GM19351 (cell line): ENCODE measurements around the gene GREB1.

Experiments
- ATAC-seq: cut with Tn5 transposase; IDR thresholded peaks from one replicate; pipeline ENCODE4 v1.9.1; 2021; ENCODE audit warnings: mild to moderate bottlenecking, moderate library complexity; ENCODE audit not compliant: unreplicated experiment

GREB1 gene

DNA sequence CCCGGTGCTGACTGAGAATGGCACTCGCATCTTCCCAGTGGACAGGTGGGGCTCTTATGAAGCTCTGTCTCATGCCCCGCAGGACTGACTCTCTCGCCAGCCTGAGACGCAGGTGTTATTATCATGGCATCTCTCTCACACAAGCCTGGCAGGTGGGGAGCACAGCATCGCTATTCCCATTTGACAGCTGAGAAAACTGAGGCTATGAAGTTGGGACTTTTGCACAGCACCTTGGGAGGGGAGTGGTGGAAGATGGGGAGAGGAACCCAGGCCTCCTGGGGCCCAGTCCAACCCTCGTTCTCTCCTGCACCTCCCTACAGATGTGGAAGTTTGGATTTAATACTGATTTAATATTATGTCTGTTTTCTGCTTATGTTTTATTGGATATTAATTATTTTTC, 145.2 kb downstream of the GREB1 start:
- ATAC-seq = no peak

DNA sequence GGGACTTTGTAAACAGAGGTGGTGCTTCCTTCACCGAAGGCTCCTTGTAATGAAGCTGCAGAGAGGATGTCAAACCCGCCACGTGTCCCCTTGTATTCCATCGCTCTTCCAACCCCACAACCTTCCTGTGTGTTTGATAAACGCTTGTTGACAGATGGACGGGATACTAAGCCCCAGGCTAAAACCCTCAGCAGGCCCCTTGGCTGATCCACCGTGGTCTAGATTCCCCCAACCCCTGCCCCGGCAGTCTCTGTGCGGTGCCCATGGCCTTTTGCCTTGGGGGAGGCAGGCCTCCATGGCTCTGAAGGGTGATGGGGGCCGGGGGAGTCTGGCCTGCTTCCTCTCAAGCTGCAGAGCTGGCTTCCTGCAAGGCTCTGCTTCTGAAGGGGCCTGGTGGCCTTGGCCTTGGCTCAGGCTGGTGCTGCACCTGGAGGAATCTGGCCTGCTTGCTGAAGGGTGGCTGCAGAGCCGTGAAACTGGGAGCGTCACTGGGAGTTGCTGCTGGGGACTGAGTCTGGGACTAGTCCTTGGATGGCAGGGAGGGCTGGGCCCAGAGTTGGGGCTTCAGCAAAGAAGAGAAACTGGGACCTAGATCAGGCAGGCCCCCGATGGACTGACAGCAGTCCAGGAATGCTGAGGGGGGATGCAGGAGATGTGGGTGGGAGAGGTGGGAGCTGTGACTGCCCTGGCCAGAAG, 145.8 kb downstream of the GREB1 start:
- ATAC-seq = no peak

DNA sequence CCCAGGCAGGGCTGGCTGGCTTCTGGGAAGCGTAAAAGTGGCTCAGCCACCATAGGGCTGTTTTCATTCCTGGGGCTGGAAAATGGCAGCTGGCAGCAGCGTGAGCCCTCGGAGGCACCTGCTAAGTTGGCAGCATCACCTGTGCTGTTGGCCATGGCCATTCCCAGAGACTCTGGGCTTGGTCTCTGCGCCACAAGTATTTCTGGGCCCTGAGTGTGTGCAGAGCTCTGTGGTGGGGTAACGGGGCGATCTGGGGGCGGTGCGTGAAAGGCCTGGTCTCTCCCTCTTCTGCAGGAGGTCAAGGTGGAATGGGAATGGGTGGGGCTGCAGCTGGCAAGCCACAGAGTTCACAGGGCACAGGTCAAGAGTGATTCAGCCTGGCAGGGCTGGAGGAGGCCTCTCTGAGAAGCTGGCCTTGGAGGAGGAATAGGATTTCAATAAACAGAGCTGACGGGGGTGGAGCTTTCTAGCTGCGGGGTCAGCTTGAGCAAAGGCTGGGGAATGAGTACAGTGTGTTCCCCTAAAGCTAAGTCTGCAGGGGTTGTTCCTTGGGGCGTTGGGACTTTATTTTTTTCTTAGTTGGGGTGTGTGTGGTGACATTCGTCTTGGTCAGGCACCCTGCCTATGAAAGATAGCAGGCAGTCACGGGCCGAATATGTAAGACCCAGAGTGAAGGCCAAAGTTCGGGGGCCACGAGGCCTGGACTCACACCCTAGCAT, 146.5 kb downstream of the GREB1 start:
- no peak for ATAC-seq

DNA sequence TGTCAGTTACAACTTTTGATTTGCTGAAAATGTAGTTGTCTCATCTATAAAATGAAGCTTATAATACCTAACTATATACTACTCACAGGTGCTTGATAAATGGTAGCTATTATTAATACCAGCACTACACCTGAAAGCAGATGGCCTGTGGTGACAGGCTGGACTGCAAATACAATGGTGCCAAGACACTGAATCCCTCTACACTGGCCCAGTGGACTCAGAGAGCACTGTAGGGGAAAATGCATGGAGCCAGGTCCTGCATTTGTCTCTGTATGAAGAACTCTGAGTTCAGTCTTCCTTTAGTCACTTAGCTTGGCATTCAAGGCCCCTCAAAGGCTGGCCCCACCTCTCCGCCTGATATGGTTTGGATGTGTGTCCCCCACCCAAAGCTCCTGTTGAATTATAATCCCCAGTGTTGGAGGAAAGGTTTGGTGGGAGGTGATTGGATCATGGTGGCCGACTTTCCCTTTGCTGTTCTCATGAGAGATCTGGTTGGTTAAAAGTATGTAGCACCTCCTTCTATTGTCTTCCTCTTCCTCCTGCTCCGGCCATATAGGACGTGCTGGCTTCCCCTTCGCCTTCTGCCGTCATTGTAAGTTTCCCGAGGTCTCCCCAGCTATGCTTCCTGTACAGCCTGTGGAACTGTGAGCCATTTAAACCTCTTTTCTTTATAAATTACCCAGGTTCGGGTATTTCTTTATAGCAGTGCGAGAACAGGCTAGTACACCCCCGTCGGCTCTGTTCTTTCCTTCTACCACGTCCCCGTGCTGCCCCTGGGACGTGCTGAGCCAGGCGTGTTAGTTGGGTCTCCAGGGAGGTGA, 147.3 kb downstream of the GREB1 start:
- ATAC-seq = no peak

DNA sequence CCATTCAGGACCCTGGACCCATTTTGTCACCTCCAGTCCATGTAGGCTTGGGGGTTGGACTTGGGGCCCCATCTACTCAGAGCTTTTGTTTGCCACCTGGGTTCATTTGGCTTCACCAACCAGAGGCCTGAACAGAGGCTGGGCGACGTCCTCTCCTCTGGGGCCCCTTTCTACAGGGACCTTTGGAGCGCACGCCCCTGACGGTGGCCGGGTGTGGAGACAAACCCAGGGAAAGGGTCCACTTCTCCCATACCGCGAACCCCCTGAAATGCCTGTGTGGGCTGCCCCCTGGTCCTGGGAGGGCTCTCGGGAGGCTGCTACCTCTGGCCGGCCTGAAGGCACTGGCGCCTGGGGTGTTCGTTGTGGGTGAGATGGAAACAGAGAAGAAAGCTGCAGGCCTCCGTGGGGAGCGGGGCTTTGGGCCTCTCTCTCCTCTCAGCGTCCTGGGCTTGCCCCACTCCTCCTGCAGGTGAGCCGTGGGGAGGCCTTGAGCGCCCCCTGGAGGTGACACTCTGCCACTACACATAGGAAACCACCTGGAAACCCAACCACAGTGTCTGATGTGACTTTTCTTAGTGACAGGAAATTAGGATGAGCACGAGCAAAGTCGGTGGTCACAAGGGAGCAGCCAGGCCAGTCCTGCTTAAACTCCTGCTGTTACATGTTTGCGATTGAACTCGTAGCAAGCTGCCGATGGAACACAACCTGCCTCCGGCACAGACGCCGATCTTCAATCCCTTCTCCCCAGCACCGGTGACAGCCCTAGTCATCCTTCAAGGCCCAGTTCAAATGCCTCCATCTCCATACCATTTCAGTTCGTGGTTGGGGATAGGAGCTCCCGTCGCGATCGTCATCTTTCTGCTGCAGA, 148.1 kb downstream of the GREB1 start:
- ATAC-seq = peak; percentile 63

DNA sequence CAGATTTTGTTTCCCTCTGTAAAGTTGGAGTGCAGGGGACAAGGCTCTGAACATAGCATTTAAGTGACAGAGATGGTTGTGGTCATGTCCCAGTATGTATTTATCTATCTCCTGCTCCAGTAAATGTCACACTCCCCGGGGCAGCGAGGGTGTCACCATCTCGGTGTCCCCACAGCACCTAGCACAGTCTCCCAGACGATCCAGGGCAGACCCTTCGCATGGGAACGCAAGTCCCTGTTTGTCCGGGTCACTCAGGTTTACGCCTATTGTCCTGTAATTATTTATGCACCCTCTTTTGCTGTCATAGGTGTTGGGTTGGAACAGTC, 148.7 kb downstream of the GREB1 start:
- no peak for ATAC-seq

DNA sequence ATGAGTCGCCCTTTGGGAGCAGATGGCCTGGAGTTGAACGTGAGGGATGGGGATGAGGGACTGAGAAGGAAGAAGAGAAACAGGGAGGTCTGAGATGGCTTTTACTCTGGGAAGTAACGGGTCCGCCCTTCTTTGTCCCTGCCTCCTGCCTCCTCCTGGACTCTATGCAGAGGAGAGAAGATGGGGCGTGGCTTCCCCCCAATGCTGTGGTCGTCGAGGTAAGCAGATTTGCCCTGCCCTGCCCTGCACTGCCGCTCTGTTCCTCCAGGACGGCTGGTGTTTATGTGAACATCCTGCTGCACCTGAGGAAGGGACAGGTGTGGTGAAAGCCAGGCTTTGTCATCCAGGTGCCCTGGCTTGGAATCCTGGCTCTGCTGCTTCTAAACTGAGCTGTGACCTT, 149.6 kb downstream of the GREB1 start:
- no peak for ATAC-seq

DNA sequence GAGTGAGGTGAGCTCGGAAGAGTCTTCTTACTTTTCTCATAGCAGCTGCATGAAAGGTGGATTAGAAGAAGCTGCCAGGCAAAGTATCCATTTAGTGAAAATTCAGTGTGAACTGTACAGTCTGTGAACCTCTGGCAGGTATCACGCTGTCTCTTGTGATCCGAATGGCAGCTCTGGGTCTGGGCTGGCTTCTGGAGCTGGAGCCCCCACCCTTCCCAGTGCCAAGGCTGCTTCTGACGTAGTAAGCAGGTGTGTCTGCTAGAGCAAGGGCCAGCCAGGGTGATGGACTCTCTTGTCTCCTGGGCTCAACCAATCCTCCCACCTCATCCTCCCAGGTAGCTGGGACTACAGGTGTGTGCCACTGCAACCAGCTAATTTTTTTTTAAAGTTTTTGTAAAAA, 150.1 kb downstream of the GREB1 start:
- no peak for ATAC-seq

DNA sequence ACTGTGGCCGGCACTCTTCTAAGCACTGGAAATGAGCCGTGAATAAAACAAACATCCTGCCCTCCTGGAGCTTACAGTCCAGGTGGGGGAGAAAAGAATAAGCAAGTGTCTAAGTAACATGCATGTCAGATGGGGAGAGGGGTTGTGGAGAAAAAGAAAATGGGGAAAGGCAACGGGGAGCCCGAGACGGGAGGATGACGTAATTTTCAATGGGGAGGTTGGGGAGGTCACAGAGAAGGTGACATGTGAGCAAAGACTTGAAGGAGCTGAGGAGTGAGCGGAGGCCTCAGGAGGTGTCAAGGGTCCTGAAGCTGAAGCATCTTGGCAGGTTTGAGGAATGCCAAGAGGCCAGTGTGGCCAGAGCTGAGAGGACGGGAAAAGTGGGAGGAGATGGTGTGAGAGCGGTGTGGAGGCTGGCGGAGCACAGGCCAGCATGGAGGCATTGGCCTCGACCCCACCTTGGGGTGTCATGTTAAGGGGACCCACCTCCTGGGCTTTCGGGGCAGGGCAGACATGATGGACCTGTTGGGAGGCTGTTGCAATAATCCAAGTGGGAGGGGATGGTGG, 151.1 kb downstream of the GREB1 start:
- no peak for ATAC-seq

DNA sequence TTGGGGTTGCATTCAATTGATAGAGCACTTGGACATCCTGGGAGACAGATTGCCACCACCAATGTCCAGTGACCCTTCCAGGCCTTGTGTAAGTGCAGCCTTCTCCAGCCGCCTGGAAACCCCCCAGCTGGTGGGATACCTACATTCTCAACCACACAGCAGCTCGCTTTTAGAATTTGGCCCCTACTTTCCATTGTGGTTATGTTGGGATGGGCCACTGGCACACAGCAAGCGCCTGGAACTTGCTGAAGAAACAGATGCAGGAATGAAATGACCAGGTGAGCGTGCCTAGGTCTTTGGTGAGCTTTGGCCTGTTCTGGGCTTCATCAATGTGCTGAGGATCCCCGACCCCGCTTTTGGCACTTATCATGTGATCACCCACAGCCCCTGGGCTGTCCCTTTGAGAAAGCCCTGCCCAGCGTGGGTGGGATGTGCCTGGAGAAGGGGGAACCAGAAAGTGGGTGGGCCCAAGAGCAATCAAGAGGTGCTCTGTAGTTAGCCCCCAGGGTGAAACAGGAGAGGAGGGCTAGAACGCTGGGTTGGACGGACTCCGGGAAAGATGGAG, 152.1 kb downstream of the GREB1 start:
- no peak for ATAC-seq

DNA sequence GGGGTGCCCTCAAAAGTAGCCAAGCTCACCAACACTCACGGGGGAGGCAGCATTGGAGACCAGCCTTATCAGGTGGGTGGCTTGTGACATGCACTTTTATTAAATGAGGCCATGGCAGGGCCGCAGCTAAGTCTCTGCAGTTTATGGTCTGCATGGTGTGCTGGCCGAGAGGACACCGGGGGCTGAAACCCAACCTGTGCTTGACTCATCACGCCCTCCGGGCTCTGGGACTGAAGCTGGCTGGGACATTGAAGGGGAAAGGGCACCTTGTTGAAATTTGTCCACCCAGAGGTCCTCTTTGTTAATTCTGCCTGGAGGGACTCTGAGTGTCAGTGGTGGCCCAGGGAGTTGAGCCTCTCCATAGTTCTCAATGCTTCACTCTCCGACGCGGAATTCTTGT, 153.9 kb downstream of the GREB1 start:
- no peak for ATAC-seq

DNA sequence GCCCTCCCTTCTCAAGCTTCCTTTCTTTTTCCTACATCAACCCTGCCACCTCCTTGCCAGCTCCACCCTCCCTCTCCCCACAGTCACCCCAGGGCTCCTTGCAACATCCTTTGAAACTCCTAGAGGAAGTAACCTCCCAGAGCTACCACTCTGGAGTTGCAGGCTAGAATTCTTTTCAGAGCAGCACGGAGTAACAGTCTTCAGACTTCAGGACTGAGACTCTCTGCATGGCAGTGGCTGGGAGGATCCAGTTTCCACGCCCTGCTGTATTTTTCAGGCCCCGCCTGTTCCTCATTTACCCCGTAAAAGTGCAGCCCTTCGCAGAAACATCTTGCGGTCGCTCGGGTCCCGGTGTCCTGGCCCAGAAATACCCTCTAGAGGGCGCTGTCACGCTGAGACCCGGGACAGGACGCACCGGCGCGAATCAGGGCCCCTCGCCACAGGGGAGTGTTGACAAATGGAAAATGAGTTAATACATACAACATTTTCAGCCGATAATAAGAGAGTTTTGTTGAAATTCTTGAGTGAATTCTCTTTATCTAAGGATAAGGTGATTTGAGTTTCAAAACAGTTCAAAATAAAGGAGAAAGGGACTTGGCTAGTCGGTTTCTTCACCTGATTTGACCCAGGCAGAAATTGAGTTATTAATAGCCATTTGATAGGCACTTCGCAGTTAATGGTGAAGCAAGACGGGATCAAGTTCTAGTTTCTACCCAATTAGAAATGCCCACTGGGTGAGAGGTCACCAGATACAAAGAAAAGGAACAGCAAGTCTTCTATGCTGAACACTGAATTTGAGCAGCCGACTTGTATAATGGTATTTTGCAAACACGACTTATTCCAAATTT, 154.6 kb downstream of the GREB1 start:
- ATAC-seq = peak; percentile 84

DNA sequence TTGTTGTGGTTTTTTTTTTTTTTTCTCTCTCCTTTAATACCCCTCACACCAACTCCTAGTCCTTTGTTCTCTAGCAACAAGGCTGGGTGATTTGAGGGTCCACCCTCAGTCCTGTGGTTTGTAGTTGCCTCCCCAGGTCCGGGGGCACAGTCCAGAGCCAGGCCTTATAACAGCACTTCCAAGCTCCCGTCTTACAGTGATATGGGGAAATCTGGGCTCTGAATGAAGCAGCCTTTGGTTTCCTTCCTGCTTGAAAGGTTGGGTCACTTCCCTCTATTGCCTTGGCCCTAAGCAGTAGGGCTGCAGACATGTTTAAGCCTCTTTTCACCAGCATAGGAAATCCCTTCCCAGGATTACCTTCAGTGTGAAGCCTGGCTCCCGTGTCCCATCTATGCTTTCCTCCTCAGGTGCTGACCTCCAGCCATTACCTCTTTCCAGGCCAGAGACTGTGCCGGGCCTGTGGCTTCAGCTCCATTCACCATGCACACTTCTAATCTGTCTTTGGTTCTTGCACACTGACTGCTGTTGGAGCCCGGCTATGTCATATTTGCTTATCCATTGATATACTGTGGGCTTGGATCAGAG, 157.3 kb downstream of the GREB1 start:
- ATAC-seq = no peak
